HepG2 (cell line): ENCODE results near the gene ZNF394. TPM values are rescaled to one million over a fixed set of nuclear protein-coding genes. Genes with fewer than 3 reads are reported as not detected.

Experiments
- ATAC-seq: fragments of 200-7000 bp; cut with Tn5 transposase; 3 replicates; pipeline ENCODE4 v1.9.1; 2020; ENCODE audit warnings: mild to moderate bottlenecking, moderate library complexity
- BruUV-seq: library from RNA; stranded (reverse); fragments of 400-500 nt; replicated peaks from 2 replicates; lab custom pipeline; 2021; lab: Mats Ljungman, UMichigan
- CTCF ChIA-PET: fragments of 300-600 bp; formaldehyde crosslinking; extraction: SDS; loops from one replicate; lab custom pipeline; 2021; ENCODE audit warnings: low total read pairs, inconsistent platforms, low intra/inter-chr PET ratio; lab: Yijun Ruan, JAX
- POLR2A ChIA-PET: fragments of 350-600 bp; sonication (Branson Sonifier 250); formaldehyde crosslinking; loops from one replicate; lab custom pipeline; 2020; ENCODE audit warnings: antibody characterized with exemption, inconsistent platforms; lab: Yijun Ruan, JAX
- DNase-seq: peaks from one replicate; pipeline ENCODE4 v3.0.0-alpha.2; 2015; ENCODE audit warnings: low spot score
- FAIRE-seq: peaks from 3 replicates; lab custom pipeline; 2011; peaks lifted over from hg19 to GRCh38; lab: Jason Lieb, UNC
- H2AFZ ChIP-seq: one replicate; pipeline ENCODE4 v1.6.1; 2011; ENCODE audit warnings: low read length, inconsistent platforms
- H3K27ac ChIP-seq: fragments of 300-600 bp; 3 replicates; pipeline ENCODE4 v1.8.0; 2011; ENCODE audit warnings: mixed run types, mild to moderate bottlenecking, mixed read lengths, low read length, inconsistent platforms; ENCODE audit not compliant: insufficient read depth; ENCODE audit errors: extremely low read length
- H3K27me3 ChIP-seq, 2 experiments: fragments of 200-600 bp in 1 of 2; 2 replicates in 1 of 2; 3 replicates in 1 of 2; pipeline versions ENCODE4 v1.6.0 to v1.8.0; 2011; ENCODE audit warnings: low read length in 2 of 2, mild to moderate bottlenecking in 2 of 2, moderate library complexity in 2 of 2, inconsistent platforms in 1 of 2; ENCODE audit not compliant: insufficient read depth in 2 of 2, control insufficient read depth in 1 of 2
- H3K36me3 ChIP-seq, 2 experiments: fragments of 200-600 bp in 1 of 2; replicated peaks in 1 of 2; 2 replicates in 1 of 2; 3 replicates in 1 of 2; pipeline versions ENCODE4 v1.5.1 to v1.8.0; 2011; ENCODE audit warnings: low read length in 2 of 2, inconsistent platforms in 1 of 2; ENCODE audit not compliant: insufficient read depth in 2 of 2, control insufficient read depth in 1 of 2
- H3K4me1 ChIP-seq: 2 replicates; pipeline ENCODE4 v1.5.1; 2012; ENCODE audit warnings: low read length, inconsistent platforms; ENCODE audit not compliant: insufficient read depth
- H3K4me2 ChIP-seq: 2 replicates; pipeline ENCODE4 v1.6.0; 2011; ENCODE audit warnings: low read depth, low read length, inconsistent platforms
- H3K4me3 ChIP-seq, 3 experiments: fragments of 200-600 bp in 1 of 3; sonication (generic), shearing (Covaris generic) in 1 of 3; replicated peaks in 1 of 3; 2 replicates each; pipeline ENCODE4 v1.5.1; 2011 to 2016; ENCODE audit warnings: low read length in 3 of 3, inconsistent platforms in 2 of 3, low read depth in 2 of 3, mild to moderate bottlenecking in 2 of 3, control low read depth in 1 of 3, mixed read lengths in 1 of 3; ENCODE audit not compliant: insufficient read depth in 1 of 3
- H3K79me2 ChIP-seq: one replicate; pipeline ENCODE4 v1.6.1; 2011; ENCODE audit warnings: low read length, inconsistent platforms; ENCODE audit not compliant: insufficient read depth
- H3K9ac ChIP-seq: 2 replicates; pipeline ENCODE4 v1.6.0; 2011; ENCODE audit warnings: mild to moderate bottlenecking, low read depth, low read length, inconsistent platforms; ENCODE audit not compliant: insufficient read depth
- H3K9me3 ChIP-seq: 2 replicates; pipeline ENCODE4 v1.5.1; 2012; ENCODE audit warnings: mild to moderate bottlenecking, low read length
- H4K20me1 ChIP-seq: 2 replicates; pipeline ENCODE4 v1.6.0; 2011; ENCODE audit warnings: inconsistent platforms, mild to moderate bottlenecking, low read length, moderate library complexity; ENCODE audit not compliant: insufficient read depth
- BORCS8-MEF2B ChIP-seq: sonication (generic); formaldehyde crosslinking; IDR thresholded peaks from 2 replicates; pipeline ENCODE4 v1.8.0; 2022; ENCODE audit warnings: mild to moderate bottlenecking, missing genetic modification reagents
- CC2D1A ChIP-seq: sonication (generic); formaldehyde crosslinking; IDR thresholded peaks from 2 replicates; pipeline ENCODE4 v1.8.1; 2023; ENCODE audit warnings: mild to moderate bottlenecking, missing genetic modification reagents
- CEBPG ChIP-seq: IDR thresholded peaks from 2 replicates; pipeline ENCODE4 v1.6.1; 2016
- GATAD2A ChIP-seq: IDR thresholded peaks from 2 replicates; pipeline ENCODE4 v1.6.1; 2016
- KDM5A ChIP-seq: fragments of 200-600 bp; sonication (generic); IDR thresholded peaks from 2 replicates; pipeline ENCODE4 v1.7.0; 2018; ENCODE audit warnings: antibody characterized with exemption, mild to moderate bottlenecking, low read length, borderline replicate concordance
- KMT2B ChIP-seq: IDR thresholded peaks from 2 replicates; pipeline ENCODE4 v1.6.1; 2016; ENCODE audit warnings: missing genetic modification reagents, missing compliant biosample characterization
- LCORL ChIP-seq, 2 experiments: fragments of 450-650 bp in 1 of 2; sonication (generic) in 1 of 2; formaldehyde crosslinking in 1 of 2; IDR thresholded peaks; 2 replicates each; pipeline versions ENCODE4 v1.5.0 to v1.6.1; 2017 to 2020; ENCODE audit warnings: antibody characterized with exemption in 1 of 2, missing genetic modification reagents in 1 of 2
- MEIS1 ChIP-seq: sonication (generic); formaldehyde crosslinking; IDR thresholded peaks from 2 replicates; pipeline ENCODE4 v1.9.0; 2021; ENCODE audit warnings: mild to moderate bottlenecking, missing genetic modification reagents, moderate library complexity, borderline replicate concordance
- NFKB2 ChIP-seq: sonication (generic); formaldehyde crosslinking; IDR thresholded peaks from 2 replicates; pipeline ENCODE4 v1.4.0; 2020; ENCODE audit warnings: missing genetic modification reagents, borderline replicate concordance
- NR2F2 ChIP-seq: IDR thresholded peaks from 2 replicates; pipeline ENCODE4 v1.6.1; 2012; ENCODE audit warnings: low read depth, inconsistent platforms, borderline replicate concordance
- SRSF1 ChIP-seq: fragments of 200-400 bp; formaldehyde crosslinking; optimal IDR thresholded peaks from 2 replicates; pipeline ENCODE3; 2017; ENCODE audit warnings: mild to moderate bottlenecking, low read depth, low read length, moderate library complexity
- ZFP36L1 ChIP-seq: sonication (generic); formaldehyde crosslinking; IDR thresholded peaks from 2 replicates; pipeline ENCODE4 v1.8.0; 2022; ENCODE audit warnings: mild to moderate bottlenecking, missing genetic modification reagents, moderate library complexity
- ZNF136 ChIP-seq: sonication (generic); formaldehyde crosslinking; IDR thresholded peaks from 2 replicates; pipeline ENCODE4 v1.8.1; 2022; ENCODE audit warnings: low read depth, mild to moderate bottlenecking, moderate library complexity, missing genetic modification reagents
- ZNF17 ChIP-seq: sonication (generic); formaldehyde crosslinking; IDR thresholded peaks from 2 replicates; pipeline ENCODE4 v1.5.0; 2020; ENCODE audit warnings: mild to moderate bottlenecking, missing genetic modification reagents
- ZNF367 ChIP-seq: sonication (generic); formaldehyde crosslinking; IDR thresholded peaks from 2 replicates; pipeline ENCODE4 v1.4.0; 2020; ENCODE audit warnings: missing genetic modification reagents, borderline replicate concordance
- ZNF563 ChIP-seq: sonication (generic); formaldehyde crosslinking; IDR thresholded peaks from 2 replicates; pipeline ENCODE4 v1.8.0; 2022; ENCODE audit warnings: mild to moderate bottlenecking, moderate library complexity, missing genetic modification reagents
- ZNF605 ChIP-seq: sonication (generic); formaldehyde crosslinking; IDR thresholded peaks from 2 replicates; pipeline ENCODE4 v1.8.0; 2022; ENCODE audit warnings: mild to moderate bottlenecking, missing genetic modification reagents
- ZNF607 ChIP-seq: sonication (generic); formaldehyde crosslinking; IDR thresholded peaks from 2 replicates; pipeline ENCODE4 v1.5.1; 2020; ENCODE audit warnings: missing genetic modification reagents, mild to moderate bottlenecking, borderline replicate concordance
- ZNF670 ChIP-seq: sonication (generic); formaldehyde crosslinking; IDR thresholded peaks from 2 replicates; pipeline ENCODE4 v1.8.0; 2022; ENCODE audit warnings: mild to moderate bottlenecking, missing genetic modification reagents, borderline replicate concordance
- ZNF709 ChIP-seq: sonication (generic); formaldehyde crosslinking; IDR thresholded peaks from 2 replicates; pipeline ENCODE4 v1.5.0; 2020; ENCODE audit warnings: mild to moderate bottlenecking, missing genetic modification reagents
- ZNF816 ChIP-seq: sonication (generic); formaldehyde crosslinking; IDR thresholded peaks from 2 replicates; pipeline ENCODE4 v1.8.0; 2022; ENCODE audit warnings: missing genetic modification reagents, mild to moderate bottlenecking, borderline replicate concordance
- ZSCAN29 ChIP-seq: sonication (generic); formaldehyde crosslinking; conservative IDR thresholded peaks from 2 replicates; pipeline ENCODE4 v1.4.0; 2020; ENCODE audit warnings: mild to moderate bottlenecking, missing genetic modification reagents
- ZZZ3 ChIP-seq: sonication (generic); formaldehyde crosslinking; IDR thresholded peaks from 2 replicates; pipeline ENCODE4 v1.4.0; 2020; ENCODE audit warnings: missing genetic modification reagents, mild to moderate bottlenecking, borderline replicate concordance
- WGBS: methylation state at CpG from one replicate; pipeline ENCODE4 v1.1.6; 2017; ENCODE audit warnings: low lambda C conversion rate; 5-methylcytosine and 5-hydroxymethylcytosine counted together
- in situ Hi-C: cut with HindIII; loops from 2 replicates; pipeline ENCODE4 v1.10.0; 2017; ENCODE audit warnings: low pct_unique_long_range_greater_than_20kb; ENCODE audit not compliant: extremely low pct_ligation_motif_present
- intact Hi-C: fragments of 100-400 bp; cut with micrococcal nuclease; formaldehyde crosslinking; loops from one replicate; pipeline ENCODE4 v1.10.0; 2022; ENCODE audit not compliant: unreplicated experiment
- polyA plus RNA-seq, 8 experiments: library from polyadenylated mRNA; depleted of rRNA in 3 of 8; stranded (reverse) in 7 of 8; unstranded in 1 of 8; fragments of >200 nt; fragmentation: Illumina TruSeq in 4 of 8; extraction: Trizol in 4 of 8; gene quantifications; 2 replicates each; pipeline versions ENCODE4 v1.2.1 to v1.2.3, GENCODE V29; 2011 to 2016; ENCODE audit warnings: low read depth in 4 of 8, missing spikeins in 1 of 8, mixed read lengths in 1 of 8; ENCODE audit not compliant: insufficient read depth in 1 of 8
- total RNA-seq, 5 experiments: library from RNA; depleted of rRNA; stranded (reverse); fragments of >200 nt; fragmentation: Illumina TruSeq; extraction: Trizol; gene quantifications; 2 replicates each; pipeline ENCODE4 v1.2.3, GENCODE V29; 2016; ENCODE audit warnings: low read depth in 1 of 5
- TF ChIP-seq, protein P1 (sequence below): sonication (generic); formaldehyde crosslinking; IDR thresholded peaks from 2 replicates; pipeline ENCODE4 v1.4.0; 2020; ENCODE audit warnings: mild to moderate bottlenecking, missing genetic modification reagents
- TF ChIP-seq, protein P2 (sequence below): sonication (generic); formaldehyde crosslinking; conservative IDR thresholded peaks from 2 replicates; pipeline ENCODE4 v1.8.0; 2022; ENCODE audit warnings: mild to moderate bottlenecking, moderate library complexity, missing genetic modification reagents

ZNF394 gene
- total and polyA plus RNA-seq, 2 of the 13 experiments (the other 11 are each of a cell fraction or from before 2014, with no cell fraction given), result 7.8 to 19.6 TPM

DNA sequence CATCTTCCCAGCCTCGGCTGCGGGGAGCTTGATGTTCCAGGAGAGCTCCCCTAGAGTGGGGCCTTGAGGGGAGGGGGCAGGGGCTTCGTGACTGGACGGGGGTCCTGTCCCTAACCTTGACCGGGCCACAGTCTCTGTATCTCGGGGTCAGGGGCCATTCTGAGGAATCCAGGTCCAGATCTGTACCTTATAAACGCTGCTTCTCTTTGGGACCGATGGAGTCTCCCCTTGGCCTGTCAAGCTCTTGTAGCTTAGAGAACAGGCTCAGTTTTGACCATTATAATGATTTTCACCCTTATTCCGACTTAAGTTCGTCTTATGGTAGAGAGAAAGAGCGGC, 5.2 kb upstream of the ZNF394 start:
- H3K27ac ChIP-seq, result peak overlapping the region; percentile 76
- 0 out of 5 replicates have a peak, but pooled peaks cover 0 to 1% of the 10 kb centered on the region in 2 experiments for H3K36me3 ChIP-seq
- ATAC-seq (peak; percentile 10), FAIRE-seq (no peak), DNase-seq (no peak)
- BruUV-seq, result no TSS peak
- POLR2A ChIA-PET, result interaction anchor here (0.8 to 2.0 kb wide), 15 partner anchors 13 to 297 kb away, joined by 3 to 42 read pairs (median 8); partner anchors contain the start of genes ATP5MF, BUD31, FAM200A and KPNA7
- 0 out of 2 replicates have a peak, but pooled peaks cover 3% of the 10 kb centered on the region for H4K20me1 ChIP-seq
- 0% methylated on average over 5 of the region's 11 CpGs for WGBS
- H3K9ac ChIP-seq, result peak overlapping the region; percentile 80
- CTCF ChIA-PET, result no interaction called here
- no peak overlapping the region for H2AFZ ChIP-seq
- H3K4me1 ChIP-seq, result peaks cover 25% of the 10 kb centered on the region
- H3K9me3 ChIP-seq, result no peaks in the 10 kb centered on the region
- peaks cover 32% of the 10 kb centered on the region for H3K79me2 ChIP-seq
- H3K27me3 ChIP-seq, result no peaks in the 10 kb centered on the region; a peak in 1 of 5 replicates
- peak overlapping the region; percentile 87 to 94 (median 88) for H3K4me3 ChIP-seq
- intact Hi-C loops (no loop called here), in situ Hi-C loops (no loop called here)
- peak overlapping the region; percentile 93 for H3K4me2 ChIP-seq
- 0 out of 2 replicates have a peak, but pooled peaks have one; percentile 6 for TF ChIP-seq ZNF607 (CRISPR knock-in tag)
- TF ChIP-seq ZSCAN29 (CRISPR knock-in tag), result 0 out of 2 replicates have a peak, but pooled peaks have one; percentile 10
- TF ChIP-seq ZFP36L1 (CRISPR knock-in tag), result no peak
- TF ChIP-seq CC2D1A, result no peak
- no peak for TF ChIP-seq ZNF367 (CRISPR knock-in tag)
- TF ChIP-seq ZZZ3, result peak; percentile 1; the same call in 1 of the 2 replicates
- TF ChIP-seq NR2F2, result 0 out of 2 replicates have a peak, but pooled peaks have one; percentile 22
- TF ChIP-seq, protein P1, sequence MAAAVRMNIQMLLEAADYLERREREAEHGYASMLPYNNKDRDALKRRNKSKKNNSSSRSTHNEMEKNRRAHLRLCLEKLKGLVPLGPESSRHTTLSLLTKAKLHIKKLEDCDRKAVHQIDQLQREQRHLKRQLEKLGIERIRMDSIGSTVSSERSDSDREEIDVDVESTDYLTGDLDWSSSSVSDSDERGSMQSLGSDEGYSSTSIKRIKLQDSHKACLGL (CRISPR knock-in tag), result 0 out of 2 replicates have a peak, but pooled peaks have one; percentile 43
- TF ChIP-seq NFKB2, result 0 out of 2 replicates have a peak, but pooled peaks have one; percentile 2
- TF ChIP-seq ZNF709, result 0 out of 2 replicates have a peak, but pooled peaks have one; percentile 23
- 0 out of 2 replicates have a peak, but pooled peaks have one; percentile 12 for TF ChIP-seq ZNF563 (CRISPR knock-in tag)
- no peak for TF ChIP-seq BORCS8-MEF2B (CRISPR knock-in tag)
- TF ChIP-seq KDM5A, result peak; percentile 75
- TF ChIP-seq MEIS1 (CRISPR knock-in tag), result no peak
- no peak for TF ChIP-seq CEBPG (CRISPR knock-in tag)
- TF ChIP-seq LCORL (IDR thresholded peaks at IDR 0.05), result no peak
- TF ChIP-seq LCORL (CRISPR knock-in tag; IDR thresholded peaks at IDR 0.05), result 0 out of 2 replicates have a peak, but pooled peaks have one; percentile 15
- 0 out of 2 replicates have a peak, but pooled peaks have one; percentile 87 for TF ChIP-seq ZNF816 (CRISPR knock-in tag)
- TF ChIP-seq, protein P2, sequence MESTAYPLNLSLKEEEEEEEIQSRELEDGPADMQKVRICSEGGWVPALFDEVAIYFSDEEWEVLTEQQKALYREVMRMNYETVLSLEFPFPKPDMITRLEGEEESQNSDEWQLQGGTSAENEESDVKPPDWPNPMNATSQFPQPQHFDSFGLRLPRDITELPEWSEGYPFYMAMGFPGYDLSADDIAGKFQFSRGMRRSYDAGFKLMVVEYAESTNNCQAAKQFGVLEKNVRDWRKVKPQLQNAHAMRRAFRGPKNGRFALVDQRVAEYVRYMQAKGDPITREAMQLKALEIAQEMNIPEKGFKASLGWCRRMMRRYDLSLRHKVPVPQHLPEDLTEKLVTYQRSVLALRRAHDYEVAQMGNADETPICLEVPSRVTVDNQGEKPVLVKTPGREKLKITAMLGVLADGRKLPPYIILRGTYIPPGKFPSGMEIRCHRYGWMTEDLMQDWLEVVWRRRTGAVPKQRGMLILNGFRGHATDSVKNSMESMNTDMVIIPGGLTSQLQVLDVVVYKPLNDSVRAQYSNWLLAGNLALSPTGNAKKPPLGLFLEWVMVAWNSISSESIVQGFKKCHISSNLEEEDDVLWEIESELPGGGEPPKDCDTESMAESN, result peak; percentile 7; the same call in 1 of the 2 replicates
- peak; percentile 4; the same call in 1 of the 2 replicates for TF ChIP-seq ZNF605
- peak; percentile 4 for TF ChIP-seq SRSF1
- TF ChIP-seq GATAD2A, result no peak
- TF ChIP-seq KMT2B (CRISPR knock-in tag), result no peak
- no peak for TF ChIP-seq ZNF17 (CRISPR knock-in tag)
- TF ChIP-seq ZNF670, result peak; percentile 40; the same call in 1 of the 2 replicates
- TF ChIP-seq ZNF136 (CRISPR knock-in tag), result 0 out of 2 replicates have a peak, but pooled peaks have one; percentile 8
